Measurements from ENCODE around the gene PEDS1.
"Not testable (repeated sequence)": the region's sequence is repeated elsewhere in the genome, so short reads cannot be mapped to it uniquely, and the experiment has no call there.

PEDS1 gene

DNA sequence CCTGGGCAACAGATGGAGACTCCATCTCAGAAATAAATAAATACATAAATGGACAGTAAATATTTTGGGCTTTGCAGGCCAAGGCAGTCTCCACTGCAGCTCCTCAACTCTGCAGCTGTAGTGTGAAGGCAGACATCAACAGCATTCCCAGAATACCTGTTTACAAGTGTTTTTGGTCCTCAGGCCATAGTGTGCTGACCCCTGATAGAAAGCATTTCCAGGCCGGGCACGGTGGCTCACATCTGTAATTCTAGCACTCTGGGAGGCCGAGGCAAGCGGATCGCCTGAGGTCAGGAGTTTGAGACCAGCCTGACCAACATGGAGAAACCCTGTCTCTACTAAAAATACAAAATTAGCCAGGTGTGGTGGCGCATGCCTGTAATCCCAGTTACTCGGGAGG is 18.4 kb downstream of the PEDS1 start:
- DNase-seq (ENCODE audit: low read depth in 2 of 2), result not testable (repeated sequence)

DNA sequence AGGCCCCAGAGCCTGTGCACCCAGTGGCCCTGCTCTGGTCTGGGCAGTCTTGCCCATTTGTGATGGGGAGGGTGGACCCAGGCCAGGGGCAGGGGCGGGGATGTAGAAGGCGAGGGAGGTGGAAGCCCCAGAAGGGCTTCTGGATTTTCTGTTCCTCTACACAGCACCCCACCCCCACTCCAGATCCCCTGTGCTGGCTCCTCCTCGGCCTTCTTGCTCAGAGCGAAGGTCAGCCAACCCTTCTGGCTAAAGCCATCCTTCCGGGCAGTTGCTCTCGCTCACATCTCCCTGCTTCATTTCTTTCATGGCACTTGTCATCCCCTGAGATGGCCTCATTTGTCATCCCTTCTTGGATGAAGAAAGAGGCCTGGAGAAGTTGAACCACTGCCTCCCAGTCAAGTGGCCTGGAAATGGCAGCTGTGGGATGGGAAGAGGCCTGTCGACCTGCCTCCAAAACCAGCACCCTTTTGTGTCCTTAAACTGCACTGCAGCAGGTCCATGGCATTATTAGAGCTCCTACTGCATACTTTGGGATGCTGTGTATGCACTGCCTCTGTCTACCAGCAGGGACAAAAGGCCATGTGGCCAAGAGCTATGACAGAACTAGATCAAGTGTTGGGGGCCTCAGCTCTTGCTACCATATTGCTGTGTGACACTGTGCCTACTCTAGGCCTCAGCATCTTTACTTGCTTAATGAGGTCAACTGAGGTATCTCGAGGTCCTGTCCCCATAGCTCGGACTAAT is 19.9 kb downstream of the PEDS1 start:
- DNase-seq (ENCODE audit: low read depth in 2 of 2), result no peak

DNA sequence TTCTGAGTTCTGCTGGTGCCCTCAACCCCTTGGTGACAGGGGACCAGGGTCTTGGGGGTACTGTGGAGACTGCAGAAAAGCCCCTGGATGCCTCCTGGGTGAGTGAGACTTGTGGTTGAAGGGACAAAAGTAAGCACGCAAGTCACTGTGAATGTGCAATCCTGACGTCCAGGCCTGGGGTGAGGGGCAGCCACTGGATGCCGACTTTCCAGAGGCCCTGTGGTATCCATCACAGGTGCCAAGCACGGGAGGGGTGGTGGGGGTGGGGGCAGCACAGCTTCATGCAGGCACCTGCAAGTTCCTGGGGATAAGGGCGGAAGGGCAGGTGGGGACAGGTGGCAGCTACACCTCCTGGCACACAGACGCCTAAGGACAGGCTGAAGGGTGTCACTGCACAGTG is 20.5 kb downstream of the PEDS1 start:
- DNase-seq (ENCODE audit: low read depth in 2 of 2), result no peak

DNA sequence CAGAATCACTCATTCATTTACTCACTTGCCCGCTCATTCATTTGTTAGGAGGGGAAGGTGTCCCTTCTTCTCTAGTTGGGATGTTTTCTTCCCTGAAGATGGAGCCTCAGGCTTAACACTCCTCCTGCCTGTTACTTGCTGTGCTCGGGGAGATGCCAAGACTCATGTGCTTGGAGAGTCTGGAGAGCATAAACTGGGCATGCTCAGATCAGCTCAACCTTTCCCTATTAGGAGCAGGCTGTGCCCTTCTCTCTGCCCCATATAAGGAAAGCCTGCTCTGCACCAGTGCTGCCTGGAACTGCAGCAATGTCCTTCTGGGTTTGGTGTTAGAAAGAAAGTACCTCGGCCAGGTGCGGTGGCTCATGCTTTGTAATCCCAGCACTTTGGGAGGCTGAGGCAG is 22.5 kb downstream of the PEDS1 start:
- DNase-seq (ENCODE audit: low read depth in 2 of 2), result no peak

DNA sequence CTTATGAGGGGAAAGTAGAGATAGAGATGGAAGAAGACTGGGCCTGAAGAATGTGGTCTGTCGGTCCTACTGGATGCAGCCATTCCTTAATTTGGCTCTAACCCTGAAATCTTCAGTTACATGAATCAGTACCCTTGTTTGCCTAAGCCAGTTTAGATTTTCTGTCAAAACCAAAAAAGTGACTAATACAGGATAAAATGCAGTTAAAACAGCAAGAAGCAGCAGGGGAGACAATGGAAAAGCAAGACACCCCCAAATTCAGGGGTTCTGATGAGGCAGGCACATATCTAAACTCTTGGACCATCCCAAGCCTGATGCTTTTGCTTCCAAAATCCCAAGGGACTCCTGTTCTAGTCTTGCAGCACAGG is 23.2 kb downstream of the PEDS1 start:
- DNase-seq (ENCODE audit: low read depth in 2 of 2), result no peak

DNA sequence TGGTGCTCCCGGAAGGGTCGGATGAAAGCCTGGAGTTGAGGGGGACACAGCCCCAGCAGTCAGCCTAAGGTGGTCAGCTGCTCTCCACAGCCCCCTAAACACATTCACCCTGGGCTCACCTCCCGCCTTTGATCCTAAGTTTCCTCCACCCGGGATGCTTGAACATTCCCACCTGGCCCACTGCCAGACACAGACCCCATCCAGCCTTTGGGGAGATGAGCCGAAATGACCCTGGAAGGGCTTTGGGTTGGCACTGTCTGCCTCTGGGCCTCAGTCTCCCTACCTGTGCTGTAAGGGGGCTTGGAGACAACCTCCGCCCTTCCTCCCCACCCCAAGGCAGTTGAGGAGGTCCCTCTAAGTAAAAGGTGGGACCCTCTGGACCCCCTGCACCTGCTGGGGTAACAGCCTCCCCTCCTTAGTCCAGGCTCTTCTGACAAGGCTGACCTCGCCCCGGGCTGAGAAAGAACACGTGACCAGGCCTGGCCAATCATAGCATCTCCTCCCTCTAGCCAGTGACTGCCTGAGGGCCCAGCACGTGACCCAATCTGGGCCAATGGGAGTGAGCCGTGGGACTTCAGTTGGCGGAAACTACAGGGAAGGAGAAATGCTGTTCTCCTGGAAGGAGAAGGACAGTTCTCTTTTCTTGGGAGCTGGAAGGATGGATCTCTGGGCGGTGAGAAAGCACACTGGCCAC is 23.7 kb downstream of the PEDS1 start:
- no peak for DNase-seq (ENCODE audit: low read depth in 2 of 2)

DNA sequence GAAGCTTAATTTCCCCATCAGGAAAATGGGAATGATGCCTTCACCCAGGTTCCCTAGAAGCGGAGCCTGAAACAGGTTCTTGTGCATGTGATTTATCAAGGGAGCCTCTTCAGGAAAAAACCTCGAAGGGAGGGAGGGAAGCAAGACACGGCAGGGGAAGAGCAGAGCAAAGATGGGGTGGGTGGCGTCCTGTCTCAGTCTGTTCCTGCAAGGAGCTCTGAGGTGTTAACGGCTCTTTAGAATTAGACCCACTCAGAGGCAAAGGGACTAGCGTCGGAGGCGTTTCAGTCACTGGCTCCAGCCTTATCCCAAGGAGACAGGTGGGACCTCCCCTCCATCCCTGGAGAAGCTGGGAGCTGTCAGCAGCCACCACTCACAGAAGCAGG is 25.0 kb downstream of the PEDS1 start:
- DNase-seq (ENCODE audit: low read depth in 2 of 2), result no peak

DNA sequence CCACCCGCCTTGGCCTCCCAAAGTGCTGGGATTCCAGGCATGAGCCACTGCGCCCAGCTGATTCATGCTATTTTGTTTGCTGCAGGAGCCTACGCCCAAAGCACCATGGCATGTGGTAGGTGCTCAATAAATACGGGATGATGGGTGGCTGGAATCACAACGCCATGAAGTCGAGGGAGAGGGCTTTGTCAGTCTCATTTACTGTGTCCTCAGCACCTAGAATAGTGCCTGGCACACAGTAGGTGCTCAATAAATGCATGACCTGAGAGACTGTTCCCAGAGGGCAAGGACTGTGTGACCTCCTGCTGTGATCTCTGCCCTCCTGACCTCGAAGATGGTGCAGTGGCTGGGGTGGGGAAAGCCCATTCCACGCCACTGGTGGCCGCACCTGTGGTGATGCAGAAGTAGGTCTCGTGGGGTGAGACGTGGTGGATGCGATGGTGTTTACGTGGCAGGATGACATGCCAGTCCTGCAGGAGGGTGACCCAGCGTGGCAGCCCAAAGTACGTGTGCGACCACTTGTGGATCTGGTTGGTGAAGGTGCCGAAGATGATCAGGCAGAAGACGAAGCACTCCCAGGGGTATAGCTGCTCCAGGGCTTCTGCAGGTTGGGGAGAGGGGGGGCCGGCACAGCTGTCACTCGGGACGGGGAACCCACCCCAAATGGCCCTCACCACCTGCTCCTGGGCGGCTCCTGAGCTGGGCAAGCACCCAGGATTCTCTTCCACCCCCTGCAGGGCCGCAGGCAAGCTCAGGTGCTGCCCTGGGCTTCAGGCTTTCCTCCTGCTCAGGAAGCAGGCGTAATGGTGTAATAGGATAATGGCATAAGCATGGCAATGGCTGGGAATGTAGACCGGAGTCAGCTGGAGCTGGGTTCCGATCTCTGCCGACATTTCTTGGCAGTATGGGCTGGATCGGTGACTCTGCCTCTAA is 25.7 kb downstream of the PEDS1 start:
- DNase-seq (ENCODE audit: low read depth in 2 of 2), result no peak

DNA sequence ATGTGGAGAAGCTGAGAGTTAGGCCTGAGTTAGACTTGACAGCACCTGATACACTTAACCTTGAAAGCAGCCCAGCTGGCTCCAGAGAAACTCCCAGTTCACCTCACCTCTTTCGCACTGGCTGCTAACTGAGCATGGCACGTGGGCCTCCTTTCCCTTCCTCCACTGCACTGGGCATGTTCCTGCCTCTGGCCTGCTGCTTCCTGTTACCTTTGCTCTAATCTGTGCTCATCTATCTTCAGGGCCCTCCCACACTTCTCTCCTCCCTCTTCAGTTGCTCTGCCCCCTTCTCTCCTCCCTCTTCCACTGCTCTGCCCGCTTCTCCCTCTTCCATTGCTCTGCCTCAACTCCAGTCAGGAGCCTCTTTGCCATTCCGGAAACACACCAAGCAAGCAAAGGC is 26.9 kb downstream of the PEDS1 start:
- DNase-seq (ENCODE audit: low read depth in 2 of 2), result no peak

DNA sequence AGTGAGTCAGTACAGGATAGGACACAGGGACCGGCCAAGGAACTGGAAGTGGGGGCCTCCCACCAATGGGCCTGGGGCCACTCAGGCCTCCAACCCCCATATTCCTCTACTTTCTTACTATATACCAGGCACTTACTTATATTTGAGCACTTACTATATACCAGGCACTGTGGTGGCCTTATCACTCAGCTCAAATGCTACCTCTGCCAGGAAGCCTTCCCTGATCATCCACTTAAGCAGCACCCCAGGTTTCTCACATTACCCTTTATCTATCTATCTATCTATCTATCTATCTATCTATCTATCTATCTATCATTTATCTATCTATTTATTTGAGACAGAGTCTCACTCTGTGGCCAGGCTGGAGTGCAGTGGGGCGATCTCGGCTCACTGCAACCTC is 28.2 kb downstream of the PEDS1 start:
- no peak for DNase-seq (ENCODE audit: low read depth in 2 of 2)

DNA sequence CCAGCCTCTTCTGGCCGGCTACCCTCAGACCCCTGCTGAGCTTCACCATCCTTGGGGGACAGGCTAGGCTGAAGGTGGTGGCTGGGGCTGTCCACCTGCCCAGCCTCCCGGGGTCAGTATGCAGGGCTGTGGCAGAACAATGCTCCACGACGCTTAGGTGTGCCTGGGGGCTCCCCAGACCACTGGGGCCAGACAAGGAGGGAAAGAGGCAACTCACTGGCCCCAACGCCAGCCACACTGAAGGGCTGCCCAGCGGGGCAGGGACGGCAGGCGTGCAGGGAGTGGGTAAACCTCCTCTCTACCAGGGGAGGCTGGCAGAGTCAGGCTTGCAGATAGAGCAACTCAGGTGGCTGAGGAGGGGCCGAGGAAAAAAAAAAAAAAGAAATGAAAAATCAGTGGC is 29.0 kb downstream of the PEDS1 start:
- no peak for DNase-seq (ENCODE audit: low read depth in 2 of 2)

DNA sequence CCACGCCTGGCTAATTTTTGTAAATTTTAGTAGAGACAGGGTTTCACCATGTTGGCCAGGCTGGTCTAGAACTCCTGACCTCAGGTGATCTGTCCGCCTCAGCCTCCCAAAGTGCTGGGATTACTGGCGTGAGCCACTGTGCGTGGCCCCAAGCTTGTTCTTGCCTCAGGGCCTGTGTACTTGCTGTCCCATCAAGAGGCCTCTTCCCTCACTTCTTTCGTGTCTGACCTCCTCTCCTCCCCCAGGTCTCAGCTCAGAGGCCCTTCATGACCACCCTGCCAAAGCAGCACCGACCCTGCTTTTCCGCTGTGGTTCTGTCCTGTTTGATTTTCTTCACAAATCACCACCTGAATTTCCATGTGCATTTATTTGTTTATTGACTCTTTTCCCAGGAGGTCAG is 30.1 kb downstream of the PEDS1 start:
- DNase-seq (ENCODE audit: low read depth in 2 of 2), result no peak

DNA sequence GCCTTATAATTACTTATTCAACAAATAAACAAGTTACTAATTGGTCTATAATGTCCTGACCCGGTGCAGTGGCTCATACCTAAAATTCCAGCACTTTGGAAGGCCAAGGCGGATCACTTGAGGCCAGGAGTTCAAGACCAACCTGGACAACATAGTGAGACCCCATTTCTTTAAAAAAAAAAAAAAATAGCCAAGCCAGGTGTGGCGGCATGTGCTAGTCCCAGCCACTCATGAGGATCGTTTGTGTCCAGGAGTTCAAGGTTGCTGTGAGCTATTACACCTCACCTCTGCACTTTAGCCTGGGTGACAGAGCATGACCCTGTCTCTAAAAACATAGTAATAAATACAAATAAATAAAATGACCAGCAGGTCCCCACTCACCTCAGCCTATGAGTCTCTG is 30.8 kb downstream of the PEDS1 start:
- DNase-seq (ENCODE audit: low read depth in 2 of 2), result no peak

DNA sequence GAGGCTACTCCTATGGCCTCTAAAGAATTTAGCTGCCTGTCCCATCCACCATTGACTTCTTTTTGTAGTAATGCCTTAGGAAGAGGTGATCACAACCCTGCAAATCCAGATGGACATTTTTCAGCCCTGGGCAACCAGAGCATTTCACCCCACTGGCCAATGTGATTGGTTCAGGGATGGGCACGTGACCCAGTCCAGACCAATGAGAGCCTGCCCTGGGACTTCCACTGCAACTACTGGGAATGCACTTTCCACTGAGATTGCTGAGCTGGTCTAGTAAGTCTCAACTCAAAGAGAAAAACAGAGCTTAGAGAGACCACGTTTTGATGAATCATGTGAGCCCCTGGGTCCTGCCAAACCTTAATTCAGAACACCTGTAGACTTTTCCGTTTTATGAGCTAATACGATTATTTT is 31.7 kb downstream of the PEDS1 start:
- no peak for DNase-seq (ENCODE audit: low read depth in 2 of 2)

DNA sequence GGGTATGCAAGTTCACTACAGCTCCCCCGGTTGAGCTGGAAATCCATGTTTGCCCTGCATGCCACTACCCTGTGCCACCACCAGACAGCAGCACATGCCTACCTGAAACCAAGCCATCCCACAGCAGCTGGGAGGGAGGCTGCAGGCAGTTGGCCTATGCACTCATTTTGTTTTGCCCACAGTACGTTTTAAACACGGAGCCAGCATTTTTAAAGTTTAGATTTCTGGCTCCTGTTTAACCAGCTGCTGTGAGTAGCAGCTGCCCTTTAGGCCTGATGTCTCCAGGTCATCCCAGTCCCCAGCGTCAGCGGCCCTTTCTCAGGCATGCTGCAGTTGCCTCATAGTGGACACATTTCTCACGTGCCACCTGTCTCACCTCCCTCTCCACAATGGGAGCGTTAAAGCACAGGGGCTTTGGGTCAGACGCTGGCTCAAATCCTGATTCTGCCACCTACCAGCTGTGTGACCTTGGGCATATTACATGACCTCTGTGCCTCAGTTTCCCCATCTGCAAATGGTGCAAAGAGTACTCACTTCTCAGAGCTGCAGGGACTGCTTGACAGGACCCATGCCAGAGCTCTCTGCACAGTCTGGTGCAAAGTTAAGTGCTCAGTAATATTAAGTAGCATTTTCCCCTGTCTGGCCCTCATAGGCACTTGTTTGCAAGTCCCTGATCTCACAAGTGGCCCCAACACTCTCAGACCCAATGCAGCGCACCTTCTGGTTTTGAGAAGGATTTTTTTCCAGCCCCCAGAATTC is 32.4 kb downstream of the PEDS1 start:
- DNase-seq (ENCODE audit: low read depth in 2 of 2), result peak in 1 of 2 donors; percentile 39

DNA sequence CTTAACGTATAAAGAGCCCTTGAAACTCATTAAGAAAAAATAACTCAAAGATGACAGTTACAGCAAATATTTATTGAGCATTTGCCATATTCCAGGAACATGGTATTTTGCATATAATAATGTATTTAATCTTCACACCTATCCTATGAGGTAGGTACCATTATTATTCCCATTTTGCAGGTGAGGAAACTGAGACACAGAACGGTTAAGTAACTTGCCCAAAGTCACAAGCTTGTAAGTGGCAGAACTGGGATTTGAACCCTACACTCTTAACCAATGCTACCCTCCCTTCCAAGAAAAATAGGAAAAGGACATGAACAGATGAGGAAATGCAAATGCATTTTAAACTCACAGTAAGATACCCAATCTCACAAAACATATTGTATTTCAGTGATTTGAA is 35.3 kb downstream of the PEDS1 start:
- DNase-seq (ENCODE audit: low read depth in 2 of 2), result no peak

DNA sequence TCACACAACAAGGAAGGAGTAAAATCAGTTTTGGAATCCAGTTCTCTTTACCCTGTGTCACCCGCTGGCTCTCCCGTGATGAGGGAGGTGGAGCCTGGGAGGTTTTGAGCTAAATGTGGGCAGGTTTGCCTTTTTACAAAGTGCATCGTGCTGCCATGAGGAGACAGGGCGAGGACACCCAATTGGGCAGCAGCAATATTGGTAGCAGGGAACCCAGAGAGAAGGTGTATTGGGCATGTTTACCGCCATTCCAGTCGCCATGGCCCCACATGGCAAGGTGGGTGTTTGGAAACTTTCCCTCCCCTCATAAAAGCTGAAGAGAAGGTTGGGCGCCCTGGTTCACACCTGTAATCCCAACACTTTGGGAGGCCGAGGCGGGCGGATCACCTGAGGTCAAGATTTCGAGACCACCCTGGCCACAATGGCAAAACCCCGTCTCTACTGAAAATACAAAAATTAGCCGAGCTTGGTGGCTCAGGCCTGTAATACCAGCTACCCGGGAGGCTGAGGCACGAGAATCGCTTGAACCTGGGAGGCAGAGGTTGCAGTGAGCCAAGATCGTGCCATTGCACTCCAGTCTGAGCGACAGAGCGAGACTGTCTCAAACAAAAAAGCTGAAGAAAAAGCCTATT is 37.0 kb downstream of the PEDS1 start:
- no peak for DNase-seq (ENCODE audit: low read depth in 2 of 2)

DNA sequence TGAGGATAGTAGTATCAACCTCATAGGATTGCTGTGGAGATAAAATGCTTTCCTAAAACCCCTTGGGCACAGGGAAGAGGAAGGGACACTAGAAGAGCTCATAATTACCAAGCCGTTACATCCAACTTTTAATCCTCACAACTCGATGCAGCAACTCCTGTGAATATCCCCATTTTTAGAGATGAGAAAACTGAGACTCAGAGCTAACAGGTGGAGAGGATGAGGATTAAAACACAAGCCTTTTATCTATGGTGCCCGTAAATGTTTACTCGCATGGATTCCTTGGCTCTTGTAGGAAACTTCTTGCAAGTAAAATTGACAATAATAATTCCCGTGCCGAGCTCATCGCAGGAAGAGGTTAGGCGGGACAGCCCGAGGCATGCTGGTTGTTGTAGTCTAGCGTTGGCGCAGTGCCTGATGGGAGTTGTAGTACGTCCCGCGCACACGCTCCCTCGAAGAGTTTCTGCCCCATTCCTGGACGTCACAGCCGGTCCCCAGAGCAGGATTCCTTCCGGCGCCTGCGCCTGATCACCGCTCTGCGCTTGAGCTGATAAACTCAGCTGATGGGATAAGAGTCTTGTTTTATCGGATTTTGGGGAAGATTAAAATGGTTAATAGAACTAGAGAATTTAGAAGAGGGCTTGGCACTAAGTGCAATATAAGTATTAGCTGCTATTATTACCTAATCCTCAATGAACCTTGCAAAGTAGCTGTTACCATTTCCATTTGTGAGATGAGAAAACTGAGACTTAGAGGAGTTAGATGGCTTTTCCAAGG is 37.7 kb downstream of the PEDS1 start:
- DNase-seq (ENCODE audit: low read depth in 2 of 2), result peak; percentile 70 to 83

DNA sequence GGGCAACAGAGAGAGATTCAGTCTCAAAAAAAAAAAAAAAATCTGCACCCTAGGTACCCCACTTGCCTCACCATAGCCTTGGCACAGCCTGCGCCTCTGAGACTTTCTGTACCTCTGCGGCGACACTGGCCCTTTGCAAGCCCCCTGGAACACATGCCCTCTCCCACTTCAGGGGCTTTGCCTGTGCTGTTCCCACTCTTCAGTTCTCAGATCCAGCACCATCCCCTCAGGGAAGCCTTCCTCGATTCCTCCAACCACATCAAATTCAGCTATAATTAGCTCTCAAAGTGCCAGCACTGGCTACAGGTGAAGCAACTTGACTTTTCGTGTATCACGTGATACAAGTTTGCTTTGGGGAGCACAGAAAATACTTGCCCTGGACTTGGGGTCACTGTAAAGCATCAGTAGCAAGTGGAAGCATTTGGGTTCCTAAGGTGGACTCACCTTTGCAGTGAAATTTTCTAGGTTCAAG is 38.4 kb downstream of the PEDS1 start:
- DNase-seq (ENCODE audit: low read depth in 2 of 2), result no peak

DNA sequence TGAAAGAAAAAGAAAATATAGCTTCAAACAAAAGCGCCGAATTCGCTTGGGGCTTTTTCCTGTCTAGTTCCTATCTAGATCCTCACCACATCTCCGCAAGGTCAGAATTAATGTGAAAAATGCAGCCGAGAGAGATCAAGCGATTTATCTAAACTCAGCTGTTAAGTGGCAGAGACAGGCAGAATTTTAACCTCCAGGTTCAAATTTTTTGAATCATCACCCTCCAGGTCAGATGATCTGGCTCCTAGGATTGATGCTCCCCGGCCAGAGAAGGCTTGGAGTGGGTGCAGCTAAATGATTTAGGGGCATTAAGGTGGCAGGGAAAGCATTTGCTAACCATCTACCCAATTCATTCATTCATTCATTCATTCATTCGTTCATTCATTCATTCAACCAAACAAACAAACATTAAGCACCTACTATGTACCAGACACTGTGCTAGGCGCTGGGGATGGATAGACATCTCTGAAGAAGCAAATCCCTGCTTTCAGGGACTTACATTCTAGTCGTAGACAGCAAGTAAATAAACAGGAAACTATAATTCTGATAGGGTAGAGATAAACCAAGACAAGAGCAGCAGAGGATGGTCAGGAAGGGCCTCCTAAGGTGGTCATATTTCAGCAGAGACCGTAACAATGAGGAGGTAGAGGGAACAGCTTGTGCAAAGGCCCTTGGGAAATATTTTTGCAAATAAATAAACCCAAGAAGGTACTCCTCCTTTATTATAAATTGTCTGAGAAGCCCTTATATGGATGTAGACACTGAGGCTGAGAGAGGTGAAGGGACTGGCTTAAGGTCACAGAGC is 39.9 kb downstream of the PEDS1 start:
- DNase-seq (ENCODE audit: low read depth in 2 of 2), result no peak

Measured in stimulated activated CD8-positive, alpha-beta memory T cell treated with anti-CD3 and anti-CD28 coated beads, Interleukin-2, amount 100 ng/mL, for 1 hour (primary cell).